ENCODE results near the gene S1PR5.

DNA sequence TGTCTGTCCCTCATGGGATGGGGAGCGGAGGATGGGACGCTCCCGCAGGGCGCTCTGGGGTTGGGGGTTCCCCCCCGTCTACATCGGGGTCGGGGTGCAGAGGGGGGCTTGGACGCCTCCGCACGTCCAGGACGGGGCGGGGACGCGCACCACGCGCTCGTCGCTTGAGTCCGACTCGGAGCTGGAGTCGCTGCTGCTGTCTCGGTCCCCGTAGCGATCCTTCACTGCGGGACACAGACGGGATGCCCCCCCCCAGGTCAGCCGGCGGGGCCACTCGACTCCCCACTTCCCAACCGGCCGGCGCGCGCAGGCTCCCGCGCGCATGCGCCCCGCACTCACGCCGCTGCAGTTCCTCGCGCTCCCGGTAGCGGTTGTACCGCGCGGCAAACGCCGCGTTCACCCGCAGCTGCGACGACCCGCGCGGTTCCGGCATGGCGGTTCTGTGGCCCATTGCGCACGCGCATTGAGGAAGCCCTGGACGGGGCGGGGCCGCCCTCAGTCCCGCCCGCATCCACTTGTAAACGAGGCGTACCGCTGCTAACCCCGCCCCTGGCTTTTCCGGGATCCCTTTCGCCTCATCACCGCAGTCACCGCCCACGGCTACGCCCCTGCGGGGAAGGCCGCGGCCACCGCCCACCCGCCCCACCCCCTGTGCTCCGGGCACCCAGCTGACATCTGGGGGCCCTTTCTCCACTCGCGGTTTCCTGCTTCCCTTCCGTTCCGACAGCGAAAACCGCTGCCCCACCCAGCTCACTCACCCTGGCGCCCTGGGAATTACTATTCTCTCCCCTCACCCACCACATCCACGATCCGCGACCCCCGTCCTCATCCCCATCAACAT, 48.5 kb upstream of the S1PR5 start, which contains the start of gene KRI1:
- TF ChIP-seq POLR2AphosphoS5 (IDR thresholded peaks at IDR 0.05; ENCODE audit: low read depth, low read length) = peak; percentile 72
- TF ChIP-seq POLR2A (IDR thresholded peaks at IDR 0.05; ENCODE audit: low read depth, low read length) = peak; percentile 83
- peak; percentile 68; the same call in 1 of the 2 replicates for TF ChIP-seq TAF1 (IDR thresholded peaks at IDR 0.05; ENCODE audit: borderline replicate concordance, low read depth, low read length)
